22Rv1 (cell line): ENCODE measurements around the gene TTC9.

ENCODE experiments used
- H3K27ac ChIP-seq: fragments of 450-650 bp; 2 replicates; pipeline ENCODE4 v1.5.1; 2017
- ZFX ChIP-seq: fragments of 450-650 bp; IDR thresholded peaks from 2 replicates; pipeline ENCODE4 v1.6.1; 2017; ENCODE audit warnings: antibody characterized with exemption, borderline replicate concordance
- TF ChIP-seq, protein P1 (sequence below): fragments of 450-650 bp; IDR thresholded peaks from 2 replicates; pipeline ENCODE4 v1.5.1; 2017; ENCODE audit warnings: mild to moderate bottlenecking

Gene TTC9

DNA sequence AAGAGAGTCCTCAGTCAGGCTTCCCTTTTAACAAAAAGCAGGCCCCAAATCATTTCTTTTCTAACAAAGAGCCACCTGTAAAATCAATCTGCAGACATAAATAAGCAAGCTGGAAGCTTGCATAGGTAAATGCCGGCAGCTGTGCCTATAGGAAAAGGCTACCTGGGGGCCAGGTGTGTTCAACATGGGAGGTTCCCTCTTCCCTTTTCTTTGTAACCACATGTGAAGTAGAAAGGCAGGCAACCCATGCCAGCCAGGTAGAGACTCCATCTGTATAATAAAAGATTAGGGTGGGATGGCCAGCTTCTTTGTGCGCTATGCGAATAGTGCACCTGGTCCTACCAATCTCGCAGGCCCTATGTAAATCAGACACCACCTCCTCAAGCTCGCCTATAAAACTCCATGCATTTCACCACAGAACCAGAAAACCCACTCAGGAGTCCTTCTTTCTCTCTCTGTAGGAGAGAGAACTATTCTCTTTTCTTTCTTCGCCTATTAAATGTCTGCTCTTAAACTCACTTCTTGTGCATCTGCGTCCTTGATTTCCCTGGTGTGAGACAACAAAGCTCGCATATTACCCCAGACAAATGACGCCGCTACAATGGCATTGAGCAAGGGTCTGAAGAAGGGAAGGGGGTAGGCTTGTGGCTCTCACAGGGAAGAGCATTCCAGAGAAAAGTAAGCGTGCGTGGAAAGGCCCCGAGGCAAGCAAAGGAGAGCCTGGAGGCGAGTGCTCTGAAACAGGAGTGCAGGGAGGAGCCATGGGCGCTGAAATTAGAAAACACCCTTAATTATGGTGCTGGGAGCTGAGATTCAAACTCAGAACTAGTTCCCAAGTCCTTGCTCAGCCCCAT, 67.2 kb downstream of the TTC9 start:
- no peak overlapping the region for H3K27ac ChIP-seq
- TF ChIP-seq, protein P1, sequence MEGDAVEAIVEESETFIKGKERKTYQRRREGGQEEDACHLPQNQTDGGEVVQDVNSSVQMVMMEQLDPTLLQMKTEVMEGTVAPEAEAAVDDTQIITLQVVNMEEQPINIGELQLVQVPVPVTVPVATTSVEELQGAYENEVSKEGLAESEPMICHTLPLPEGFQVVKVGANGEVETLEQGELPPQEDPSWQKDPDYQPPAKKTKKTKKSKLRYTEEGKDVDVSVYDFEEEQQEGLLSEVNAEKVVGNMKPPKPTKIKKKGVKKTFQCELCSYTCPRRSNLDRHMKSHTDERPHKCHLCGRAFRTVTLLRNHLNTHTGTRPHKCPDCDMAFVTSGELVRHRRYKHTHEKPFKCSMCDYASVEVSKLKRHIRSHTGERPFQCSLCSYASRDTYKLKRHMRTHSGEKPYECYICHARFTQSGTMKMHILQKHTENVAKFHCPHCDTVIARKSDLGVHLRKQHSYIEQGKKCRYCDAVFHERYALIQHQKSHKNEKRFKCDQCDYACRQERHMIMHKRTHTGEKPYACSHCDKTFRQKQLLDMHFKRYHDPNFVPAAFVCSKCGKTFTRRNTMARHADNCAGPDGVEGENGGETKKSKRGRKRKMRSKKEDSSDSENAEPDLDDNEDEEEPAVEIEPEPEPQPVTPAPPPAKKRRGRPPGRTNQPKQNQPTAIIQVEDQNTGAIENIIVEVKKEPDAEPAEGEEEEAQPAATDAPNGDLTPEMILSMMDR = no peak
- TF ChIP-seq ZFX = no peak

DNA sequence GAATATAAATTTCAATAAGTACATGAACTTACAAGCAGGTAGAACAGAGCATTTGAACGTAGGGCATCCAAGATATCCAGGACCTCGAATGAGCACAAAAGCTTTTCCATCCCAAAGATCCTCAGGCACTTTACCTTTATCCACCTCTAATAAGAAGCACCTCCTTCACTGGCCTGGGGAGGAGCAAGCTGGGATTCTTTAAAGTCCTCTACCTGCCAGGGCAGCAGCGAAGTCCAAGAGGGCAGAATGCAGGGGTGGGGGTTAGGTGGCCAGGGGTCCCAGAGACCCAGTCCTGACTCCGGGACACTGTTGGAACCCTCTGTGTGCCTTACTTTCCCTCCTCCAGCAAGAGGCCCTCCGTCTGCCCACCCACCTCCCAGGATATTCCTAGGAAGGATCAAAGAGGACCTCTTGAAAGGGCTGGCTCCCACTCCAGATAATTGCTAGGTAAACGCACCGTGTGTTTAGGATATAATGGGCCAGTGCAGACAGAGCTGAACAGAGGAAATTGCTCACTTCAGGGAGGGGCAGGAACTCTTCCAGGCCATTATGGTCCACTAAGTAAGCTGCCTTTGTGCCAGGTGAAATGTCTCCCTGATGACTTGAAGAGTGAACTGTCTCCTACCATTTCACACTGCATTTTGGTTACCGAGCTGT, 68.1 kb downstream of the TTC9 start:
- TF ChIP-seq ZFX = no peak
- TF ChIP-seq, protein P1 = no peak
- H3K27ac ChIP-seq = no peak overlapping the region

DNA sequence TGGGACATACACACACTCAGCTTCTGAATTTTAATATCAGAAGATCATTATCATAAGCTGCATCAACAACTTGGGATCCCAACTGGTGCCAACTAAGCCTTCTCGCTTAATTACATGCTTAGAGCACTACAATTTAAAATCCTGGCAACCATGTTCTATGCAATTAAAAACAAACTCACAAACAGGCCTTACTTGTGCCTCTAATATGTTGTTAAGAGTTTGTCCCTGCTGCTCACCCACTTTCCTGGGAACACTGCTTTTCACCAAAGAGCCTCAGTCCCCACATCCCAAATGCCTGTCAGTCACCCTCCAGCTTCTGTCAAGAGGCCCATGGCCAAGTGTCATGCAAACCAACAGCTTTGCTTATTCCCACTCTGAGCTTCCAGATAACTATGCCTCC, 69.7 kb downstream of the TTC9 start:
- no peak overlapping the region for H3K27ac ChIP-seq
- TF ChIP-seq, protein P1 = no peak
- no peak for TF ChIP-seq ZFX

DNA sequence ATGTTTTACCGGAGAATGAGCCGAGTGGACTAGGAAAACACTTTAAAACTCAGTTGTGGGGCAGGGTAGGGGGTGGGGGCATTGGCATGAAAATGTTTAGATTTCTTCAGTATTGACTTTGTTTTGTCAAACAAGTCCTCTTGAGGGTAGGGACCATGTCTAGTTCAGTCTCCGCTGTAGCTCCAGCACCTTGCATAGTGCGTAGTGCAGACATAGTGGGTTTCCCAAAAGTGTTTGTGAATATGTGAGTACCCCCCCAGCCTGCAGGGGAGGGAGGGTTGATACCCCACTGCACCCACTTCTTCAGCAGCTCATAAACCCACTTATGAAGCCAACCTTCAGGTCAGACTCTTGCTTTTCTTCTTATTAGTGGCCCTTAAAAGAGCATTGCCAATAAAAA, 71.4 kb downstream of the TTC9 start:
- no peak overlapping the region for H3K27ac ChIP-seq
- TF ChIP-seq, protein P1 = no peak
- no peak for TF ChIP-seq ZFX

DNA sequence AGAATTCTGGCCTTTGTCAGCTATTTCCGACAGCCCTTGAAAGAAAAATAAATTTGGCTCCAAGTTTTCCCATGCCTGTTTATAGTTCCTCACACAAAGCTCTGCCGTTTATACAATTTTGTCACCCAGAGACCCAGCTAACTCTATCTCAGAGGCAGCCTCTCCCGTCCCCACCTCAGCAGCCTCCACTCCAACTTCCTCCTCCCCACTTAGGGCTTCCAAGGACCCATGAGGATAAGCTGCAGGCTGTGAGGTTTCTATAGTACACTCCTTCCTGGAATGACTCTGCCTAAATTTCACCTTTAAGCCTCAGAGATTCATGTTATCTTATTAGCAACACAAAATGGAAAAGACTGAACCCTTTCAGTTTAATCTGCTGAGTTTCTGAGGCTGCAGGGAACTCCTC, 71.8 kb downstream of the TTC9 start:
- H3K27ac ChIP-seq = no peak overlapping the region
- TF ChIP-seq, protein P1 = no peak
- no peak for TF ChIP-seq ZFX

DNA sequence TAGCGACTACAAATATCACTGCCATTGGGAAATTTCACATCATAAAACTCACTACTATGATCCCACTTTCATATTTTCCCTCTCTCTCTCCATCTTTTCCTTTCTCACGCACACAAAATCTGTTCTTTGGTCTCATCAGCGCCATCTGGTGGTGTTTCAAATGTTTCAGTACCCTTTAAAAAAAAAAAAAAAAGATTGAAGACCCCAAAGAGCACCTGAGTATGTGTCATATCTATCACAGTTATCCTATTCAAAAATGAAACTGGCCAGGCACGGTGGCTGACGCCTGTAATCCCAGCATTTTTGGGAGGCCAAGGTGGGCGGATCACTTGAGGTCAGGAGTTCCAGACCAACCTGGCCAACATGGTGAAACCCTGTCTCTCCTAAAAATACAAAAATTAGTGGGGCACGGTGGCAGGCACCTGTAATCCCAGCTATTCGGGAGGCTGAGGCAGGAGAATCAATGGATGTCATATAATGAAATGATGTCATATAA, 72.4 kb downstream of the TTC9 start:
- TF ChIP-seq ZFX = no peak
- TF ChIP-seq, protein P1 = peak; percentile 82
- H3K27ac ChIP-seq = no peak overlapping the region

DNA sequence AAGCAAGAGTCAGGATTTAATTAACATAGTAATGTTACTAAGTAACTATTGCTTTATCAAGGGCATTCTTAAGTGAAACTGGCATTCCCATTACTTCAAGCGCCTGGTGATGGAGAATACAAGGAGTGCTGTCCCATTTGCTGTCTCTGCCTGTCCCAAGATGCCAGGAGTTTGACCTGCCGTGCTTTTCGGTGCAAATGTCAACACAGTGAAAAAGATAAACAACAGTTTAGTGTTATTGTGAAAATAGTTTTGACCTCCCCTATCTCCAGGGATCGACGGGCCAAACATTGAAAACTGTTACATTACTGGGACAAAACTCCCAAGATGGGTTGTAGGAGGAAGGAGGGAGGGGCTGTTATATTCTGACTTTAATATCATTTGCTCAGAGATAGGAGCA, 74.8 kb downstream of the TTC9 start:
- no peak overlapping the region for H3K27ac ChIP-seq
- TF ChIP-seq, protein P1 = no peak
- no peak for TF ChIP-seq ZFX
